HepG2 (cell line): ENCODE measurements around the gene DCDC1. TPM values are rescaled to one million over a fixed set of nuclear protein-coding genes. Genes with fewer than 3 reads are reported as not detected.

ENCODE experiments used
- AHR ChIP-seq: IDR thresholded peaks from 2 replicates; pipeline ENCODE4 v1.6.1; 2018; ENCODE audit warnings: missing genetic modification reagents, missing compliant biosample characterization
- DR1 ChIP-seq: sonication (generic); formaldehyde crosslinking; IDR thresholded peaks from 2 replicates; pipeline ENCODE4 v1.8.0; 2021; ENCODE audit warnings: mild to moderate bottlenecking, missing genetic modification reagents, inconsistent platforms
- ETV6 ChIP-seq: sonication (generic); formaldehyde crosslinking; conservative IDR thresholded peaks from 2 replicates; pipeline ENCODE4 v1.4.0; 2020; ENCODE audit warnings: missing genetic modification reagents
- GABPB1 ChIP-seq: IDR thresholded peaks from 2 replicates; pipeline ENCODE4 v1.6.1; 2016; ENCODE audit warnings: mild to moderate bottlenecking, missing genetic modification reagents, moderate library complexity, missing compliant biosample characterization
- HMGA1 ChIP-seq: sonication (generic); formaldehyde crosslinking; conservative IDR thresholded peaks from 2 replicates; pipeline ENCODE4 v1.4.0; 2020; ENCODE audit warnings: missing genetic modification reagents
- HOXA9 ChIP-seq: sonication (generic); formaldehyde crosslinking; IDR thresholded peaks from 2 replicates; pipeline ENCODE4 v1.8.1; 2022; ENCODE audit warnings: missing genetic modification reagents, mild to moderate bottlenecking, moderate library complexity, borderline replicate concordance
- ISL2 ChIP-seq: sonication (generic); formaldehyde crosslinking; IDR thresholded peaks from 2 replicates; pipeline ENCODE4 v1.5.0; 2020; ENCODE audit warnings: missing genetic modification reagents
- JUN ChIP-seq: sonication (generic); formaldehyde crosslinking; IDR thresholded peaks from 2 replicates; pipeline ENCODE4 v1.4.0; 2020; ENCODE audit warnings: mild to moderate bottlenecking, missing genetic modification reagents
- MAF1 ChIP-seq: sonication (generic); formaldehyde crosslinking; IDR thresholded peaks from 2 replicates; pipeline ENCODE4 v1.5.0; 2020; ENCODE audit warnings: missing genetic modification reagents, borderline replicate concordance
- MAFK ChIP-seq, 2 experiments: IDR thresholded peaks in 1 of 2; conservative IDR thresholded peaks in 1 of 2; 2 replicates each; pipeline ENCODE4 v1.6.1; 2011; ENCODE audit warnings: improper control_type of control experiment in 2 of 2, low read length in 2 of 2
- MEIS1 ChIP-seq: sonication (generic); formaldehyde crosslinking; IDR thresholded peaks from 2 replicates; pipeline ENCODE4 v1.9.0; 2021; ENCODE audit warnings: mild to moderate bottlenecking, missing genetic modification reagents, moderate library complexity, borderline replicate concordance
- NCOR1 ChIP-seq: fragments of 200-600 bp; sonication (generic); IDR thresholded peaks from 2 replicates; pipeline ENCODE4 v1.7.0; 2017; ENCODE audit warnings: antibody characterized with exemption, low read length, borderline replicate concordance
- NR1H2 ChIP-seq: sonication (generic); formaldehyde crosslinking; IDR thresholded peaks from 2 replicates; pipeline ENCODE4 v1.8.1; 2022; ENCODE audit warnings: low read depth, missing genetic modification reagents, borderline replicate concordance
- NR2C2 ChIP-seq: sonication (generic); formaldehyde crosslinking; IDR thresholded peaks from 2 replicates; pipeline ENCODE4 v1.4.0; 2020; ENCODE audit warnings: missing genetic modification reagents, mild to moderate bottlenecking, moderate library complexity, borderline replicate concordance
- PHB2 ChIP-seq: fragments of 450-650 bp; IDR thresholded peaks from 2 replicates; pipeline ENCODE4 v1.6.1; 2018; ENCODE audit not compliant: partially characterized antibody
- POLR2G ChIP-seq: fragments of 200-400 bp; formaldehyde crosslinking; IDR thresholded peaks from 2 replicates; pipeline ENCODE4 v1.6.1; 2018; ENCODE audit warnings: mild to moderate bottlenecking, low read depth, low read length, moderate library complexity
- RBAK ChIP-seq: sonication (generic); formaldehyde crosslinking; IDR thresholded peaks from 2 replicates; pipeline ENCODE4 v1.5.1; 2020; ENCODE audit warnings: mild to moderate bottlenecking, missing genetic modification reagents
- RXRB ChIP-seq: IDR thresholded peaks from 2 replicates; pipeline ENCODE4 v1.6.1; 2016; ENCODE audit warnings: borderline replicate concordance, missing genetic modification reagents, missing compliant biosample characterization
- SETDB1 ChIP-seq: sonication (generic); formaldehyde crosslinking; IDR thresholded peaks from 2 replicates; pipeline ENCODE4 v1.5.1; 2020; ENCODE audit warnings: missing genetic modification reagents, mild to moderate bottlenecking, borderline replicate concordance
- SIN3A ChIP-seq: IDR thresholded peaks from 2 replicates; pipeline ENCODE4 v1.6.1; 2011; ENCODE audit warnings: low read depth, mild to moderate bottlenecking, control low read depth, low read length, borderline replicate concordance
- SRSF1 ChIP-seq: fragments of 200-400 bp; formaldehyde crosslinking; optimal IDR thresholded peaks from 2 replicates; pipeline ENCODE3; 2017; ENCODE audit warnings: mild to moderate bottlenecking, low read depth, low read length, moderate library complexity
- U2AF2 ChIP-seq: fragments of 200-400 bp; formaldehyde crosslinking; IDR thresholded peaks from 2 replicates; pipeline ENCODE4 v1.6.1; 2017; ENCODE audit warnings: low read depth, mild to moderate bottlenecking, low read length
- ZNF24 ChIP-seq: fragments of 450-650 bp; IDR thresholded peaks from 2 replicates; pipeline ENCODE4 v1.6.1; 2017; ENCODE audit warnings: antibody characterized with exemption, mild to moderate bottlenecking
- ZNF274 ChIP-seq: sonication (generic); formaldehyde crosslinking; IDR thresholded peaks from 2 replicates; pipeline ENCODE4 v1.5.1; 2020; ENCODE audit warnings: mild to moderate bottlenecking, missing genetic modification reagents
- ZNF331 ChIP-seq: sonication (generic); formaldehyde crosslinking; IDR thresholded peaks from 2 replicates; pipeline ENCODE4 v1.4.0; 2020; ENCODE audit warnings: missing genetic modification reagents
- ZNF33A ChIP-seq: sonication (generic); formaldehyde crosslinking; IDR thresholded peaks from 2 replicates; pipeline ENCODE4 v1.5.1; 2020; ENCODE audit warnings: missing genetic modification reagents, mild to moderate bottlenecking, moderate library complexity, borderline replicate concordance
- ZNF343 ChIP-seq: sonication (generic); formaldehyde crosslinking; IDR thresholded peaks from 2 replicates; pipeline ENCODE4 v1.4.0; 2020; ENCODE audit warnings: mild to moderate bottlenecking, missing genetic modification reagents
- ZNF44 ChIP-seq: sonication (generic); formaldehyde crosslinking; IDR thresholded peaks from 2 replicates; pipeline ENCODE4 v1.5.1; 2020; ENCODE audit warnings: mild to moderate bottlenecking, missing genetic modification reagents
- ZNF543 ChIP-seq: sonication (generic); formaldehyde crosslinking; IDR thresholded peaks from 2 replicates; pipeline ENCODE4 v1.4.0; 2020; ENCODE audit warnings: mild to moderate bottlenecking, missing genetic modification reagents
- ZNF678 ChIP-seq: sonication (generic); formaldehyde crosslinking; IDR thresholded peaks from 2 replicates; pipeline ENCODE4 v1.4.0; 2020; ENCODE audit warnings: mild to moderate bottlenecking, missing genetic modification reagents
- ZSCAN25 ChIP-seq: sonication (generic); formaldehyde crosslinking; IDR thresholded peaks from 2 replicates; pipeline ENCODE4 v1.8.0; 2022; ENCODE audit warnings: mild to moderate bottlenecking, missing genetic modification reagents
- polyA plus RNA-seq, 8 experiments: library from polyadenylated mRNA; depleted of rRNA in 3 of 8; stranded (reverse) in 7 of 8; unstranded in 1 of 8; fragments of >200 nt; fragmentation: Illumina TruSeq in 4 of 8; extraction: Trizol in 4 of 8; gene quantifications; 2 replicates each; pipeline versions ENCODE4 v1.2.1 to v1.2.3, GENCODE V29; 2011 to 2016; ENCODE audit warnings: low read depth in 4 of 8, missing spikeins in 1 of 8, mixed read lengths in 1 of 8; ENCODE audit not compliant: insufficient read depth in 1 of 8
- total RNA-seq, 5 experiments: library from RNA; depleted of rRNA; stranded (reverse); fragments of >200 nt; fragmentation: Illumina TruSeq; extraction: Trizol; gene quantifications; 2 replicates each; pipeline ENCODE4 v1.2.3, GENCODE V29; 2016; ENCODE audit warnings: low read depth in 1 of 5
- TF ChIP-seq, protein P1 (sequence below): sonication (generic); formaldehyde crosslinking; IDR thresholded peaks from 2 replicates; pipeline ENCODE4 v1.4.0; 2020; ENCODE audit warnings: missing genetic modification reagents

DCDC1 gene
- total and polyA plus RNA-seq, 2 of the 13 experiments (the other 11 are each of a cell fraction or from before 2014, with no cell fraction given), result 0.12 to 0.27 TPM

DNA sequence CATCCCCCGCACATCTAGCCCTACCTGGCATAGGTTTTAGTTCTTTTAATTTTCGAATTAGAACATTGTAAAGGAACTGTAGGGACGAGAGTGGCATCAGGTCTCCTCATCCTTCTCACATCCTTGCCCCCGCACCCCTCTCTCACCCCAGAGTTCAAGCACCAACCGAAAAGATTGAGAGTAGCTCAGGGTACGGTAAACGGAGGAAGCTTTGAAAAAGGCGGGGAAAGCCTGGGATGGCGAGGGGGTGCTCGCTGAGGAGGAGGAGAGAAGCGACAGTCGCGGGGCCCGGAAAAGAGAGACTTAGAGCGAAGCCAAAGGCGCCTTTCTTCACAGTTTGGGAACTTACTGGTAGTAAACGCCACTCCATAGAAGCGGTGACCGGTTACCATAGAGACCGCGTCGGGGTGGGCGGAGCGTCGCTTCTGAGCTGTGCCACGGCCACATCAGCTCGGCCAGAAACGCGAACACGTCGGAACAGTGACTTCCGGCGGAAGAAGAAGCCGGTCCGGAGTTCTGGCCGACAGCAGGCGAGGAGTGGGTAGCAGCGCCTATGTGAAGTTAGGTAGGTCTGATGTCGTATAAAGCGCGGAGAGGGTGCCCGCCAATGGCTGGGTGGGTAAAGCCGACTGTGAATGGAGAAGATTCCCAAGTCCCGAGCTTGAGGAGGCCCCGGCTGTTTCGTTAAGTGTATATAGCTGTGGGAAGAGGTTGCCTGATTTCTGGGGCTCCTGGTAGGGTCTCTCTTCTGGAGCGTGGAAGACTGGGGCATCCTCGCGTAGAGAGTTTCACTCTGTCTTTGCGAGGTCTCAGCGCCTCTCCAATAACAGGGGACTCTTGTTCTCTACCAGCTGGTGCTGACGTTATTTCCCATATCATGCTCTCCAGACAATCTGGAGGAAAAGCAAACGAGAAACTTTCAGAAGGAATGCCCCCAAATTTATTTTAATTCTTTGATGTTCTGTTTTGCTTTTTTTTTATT is at the start of gene DCDC1, which contains the start of gene DNAJC24 (continued):
- TF ChIP-seq AHR (no peak), GABPB1 (CRISPR knock-in tag) (peak; percentile 99), MEIS1 (no peak), RXRB (CRISPR knock-in tag) (peak; percentile 61; the same call in 1 of the 2 replicates), ZNF678 (CRISPR knock-in tag) (no peak), ZNF44 (CRISPR knock-in tag) (no peak), NR2C2 (CRISPR knock-in tag) (peak; percentile 72; the same call in 1 of the 2 replicates), MAF1 (CRISPR knock-in tag) (no peak), ISL2 (peak; percentile 25; the same call in 1 of the 2 replicates), DR1 (CRISPR knock-in tag) (no peak; the same call in 1 of the 2 replicates), MAFK (conservative IDR thresholded peaks at IDR 0.05 in 1 of 2, IDR thresholded peaks at IDR 0.05 in 1 of 2; ENCODE audit: low read length in 2 of 2) (no peak), ZSCAN25 (no peak), ZNF274 (CRISPR knock-in tag) (0 out of 2 replicates have a peak, but pooled peaks have one; percentile 32), ZNF33A (CRISPR knock-in tag) (no peak), U2AF2 (no peak), HMGA1 (CRISPR knock-in tag) (no peak), ETV6 (no peak), NR1H2 (no peak), SRSF1 (peak; percentile 40), ZNF24 (no peak), PHB2 (no peak), ZNF343 (CRISPR knock-in tag) (peak; percentile 42; the same call in 1 of the 2 replicates), RBAK (CRISPR knock-in tag) (no peak), ZNF543 (CRISPR knock-in tag) (no peak), SIN3A (peak; percentile 98), NCOR1 (no peak), HOXA9 (CRISPR knock-in tag) (no peak), POLR2G (peak; percentile 93), JUN (CRISPR knock-in tag) (no peak), ZNF331 (peak; percentile 71; the same call in 1 of the 2 replicates), SETDB1 (CRISPR knock-in tag) (no peak; the same call in 1 of the 2 replicates)
- TF ChIP-seq, protein P1, sequence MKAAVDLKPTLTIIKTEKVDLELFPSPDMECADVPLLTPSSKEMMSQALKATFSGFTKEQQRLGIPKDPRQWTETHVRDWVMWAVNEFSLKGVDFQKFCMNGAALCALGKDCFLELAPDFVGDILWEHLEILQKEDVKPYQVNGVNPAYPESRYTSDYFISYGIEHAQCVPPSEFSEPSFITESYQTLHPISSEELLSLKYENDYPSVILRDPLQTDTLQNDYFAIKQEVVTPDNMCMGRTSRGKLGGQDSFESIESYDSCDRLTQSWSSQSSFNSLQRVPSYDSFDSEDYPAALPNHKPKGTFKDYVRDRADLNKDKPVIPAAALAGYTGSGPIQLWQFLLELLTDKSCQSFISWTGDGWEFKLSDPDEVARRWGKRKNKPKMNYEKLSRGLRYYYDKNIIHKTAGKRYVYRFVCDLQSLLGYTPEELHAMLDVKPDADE, result no peak
